WTC11 (cell line): ENCODE measurements around the gene GSG1L. TPM values are rescaled to one million over a fixed set of nuclear protein-coding genes. Genes with fewer than 3 reads are reported as not detected.
A peak's percentile ranks its signal among the peaks of the same experiment; 100 is the strongest.

Experiments used
- ATAC-seq: fragments of 200-7000 bp; cut with Tn5 transposase; 2 replicates; pipeline ENCODE4 v1.10.0; 2021; ENCODE audit warnings: mild to moderate bottlenecking, moderate library complexity
- CTCF ChIA-PET: fragments of 300-600 bp; sonication (Branson Sonifier 250); formaldehyde crosslinking; loops from one replicate; lab custom pipeline; 2021; ENCODE audit warnings: antibody characterized with exemption; lab: Charles Lee
- POLR2A ChIA-PET: fragments of 350-600 bp; sonication (Branson Sonifier 250); formaldehyde crosslinking; loops from one replicate; lab custom pipeline; 2021; ENCODE audit warnings: antibody characterized with exemption; lab: Charles Lee
- DNase-seq: peaks from one replicate; pipeline ENCODE4 v3.0.0; 2021; ENCODE audit warnings: low spot score
- H3K27ac Mint-ChIP-seq: 2 replicates; pipeline ENCODE4 v1.8.0; 2021; ENCODE audit warnings: mixed read lengths
- H3K27me3 Mint-ChIP-seq: 2 replicates; pipeline ENCODE4 v1.8.0; 2021; ENCODE audit warnings: low read depth, mild to moderate bottlenecking, moderate library complexity, mixed read lengths
- H3K36me3 Mint-ChIP-seq: 2 replicates; pipeline ENCODE4 v1.8.0; 2021; ENCODE audit warnings: mixed read lengths
- H3K4me1 Mint-ChIP-seq: 2 replicates; pipeline ENCODE4 v1.8.0; 2022; ENCODE audit warnings: mixed read lengths
- H3K4me3 Mint-ChIP-seq: 2 replicates; pipeline ENCODE4 v1.8.0; 2021; ENCODE audit warnings: mild to moderate bottlenecking, moderate library complexity, mixed read lengths
- H3K9me3 Mint-ChIP-seq: 2 replicates; pipeline ENCODE4 v1.8.0; 2021; ENCODE audit warnings: mixed read lengths
- ATF1 ChIP-seq: sonication (generic); formaldehyde crosslinking; IDR thresholded peaks from 2 replicates; pipeline ENCODE4 v1.8.1; 2023; ENCODE audit warnings: mild to moderate bottlenecking, moderate library complexity, missing genetic modification reagents
- CBFB ChIP-seq: sonication (generic); formaldehyde crosslinking; IDR thresholded peaks from 2 replicates; pipeline ENCODE4 v1.8.1; 2022; ENCODE audit warnings: mild to moderate bottlenecking, low read depth, missing genetic modification reagents
- ELF4 ChIP-seq: sonication (generic); formaldehyde crosslinking; IDR thresholded peaks from 2 replicates; pipeline ENCODE4 v1.8.1; 2022; ENCODE audit warnings: low read depth, mild to moderate bottlenecking, moderate library complexity, missing genetic modification reagents
- FOXP1 ChIP-seq: sonication (generic); formaldehyde crosslinking; IDR thresholded peaks from 2 replicates; pipeline ENCODE4 v1.8.0; 2022; ENCODE audit warnings: missing genetic modification reagents, mild to moderate bottlenecking, moderate library complexity, borderline replicate concordance
- GABPB1 ChIP-seq: sonication (generic); formaldehyde crosslinking; IDR thresholded peaks from 2 replicates; pipeline ENCODE4 v1.8.1; 2023; ENCODE audit warnings: mild to moderate bottlenecking, missing genetic modification reagents
- GRHL2 ChIP-seq: fragments of 250-450 bp; sonication (Bioruptor Pico); IDR thresholded peaks from 2 replicates; pipeline ENCODE4 v1.8.0; 2022; ENCODE audit warnings: mild to moderate bottlenecking, moderate library complexity; ENCODE audit not compliant: insufficient replicate concordance, severe bottlenecking
- JAZF1 ChIP-seq: fragments of 250-450 bp; sonication (Bioruptor Pico); IDR thresholded peaks from 2 replicates; pipeline ENCODE4 v1.9.0; 2021; ENCODE audit warnings: moderate library complexity, mild to moderate bottlenecking, inconsistent platforms
- OVOL2 ChIP-seq: fragments of 250-450 bp; sonication (Bioruptor Pico); IDR thresholded peaks from 2 replicates; pipeline ENCODE4 v1.9.0; 2021; ENCODE audit warnings: mild to moderate bottlenecking, borderline replicate concordance
- PRRX2 ChIP-seq: fragments of 250-450 bp; sonication (Bioruptor Pico); IDR thresholded peaks from 2 replicates; pipeline ENCODE4 v1.8.0; 2021; ENCODE audit warnings: mild to moderate bottlenecking
- SMAD3 ChIP-seq: sonication (generic); formaldehyde crosslinking; IDR thresholded peaks from 2 replicates; pipeline ENCODE4 v1.8.0; 2022; ENCODE audit warnings: missing genetic modification reagents, mild to moderate bottlenecking, borderline replicate concordance
- SMAD4 ChIP-seq: sonication (generic); formaldehyde crosslinking; IDR thresholded peaks from 2 replicates; pipeline ENCODE4 v1.8.0; 2022; ENCODE audit warnings: mild to moderate bottlenecking, missing genetic modification reagents
- ZNF317 ChIP-seq: sonication (generic); formaldehyde crosslinking; IDR thresholded peaks from 2 replicates; pipeline ENCODE4 v1.8.1; 2023; ENCODE audit warnings: low read depth, mild to moderate bottlenecking, moderate library complexity, missing genetic modification reagents, borderline replicate concordance
- ZNF423 ChIP-seq: fragments of 250-450 bp; sonication (Bioruptor Pico); IDR thresholded peaks from 2 replicates; pipeline ENCODE4 v2.1.2; 2022; ENCODE audit warnings: mild to moderate bottlenecking, moderate library complexity
- total RNA-seq: library from RNA; stranded (reverse); gene quantifications from 3 replicates; pipeline ENCODE4 v1.2.3, GENCODE V29; 2021
- TF ChIP-seq, protein P1 (sequence below): sonication (generic); formaldehyde crosslinking; IDR thresholded peaks from 2 replicates; pipeline ENCODE4 v1.8.0; 2023; ENCODE audit warnings: missing genetic modification reagents, mild to moderate bottlenecking, borderline replicate concordance
- TF ChIP-seq, protein P2 (sequence below): fragments of 250-450 bp; sonication (Bioruptor Pico); IDR thresholded peaks from 2 replicates; pipeline ENCODE4 v1.8.0; 2021; ENCODE audit warnings: mild to moderate bottlenecking
- TF ChIP-seq, protein P3 (sequence below): sonication (generic); formaldehyde crosslinking; IDR thresholded peaks from 2 replicates; pipeline ENCODE4 v1.8.0; 2022; ENCODE audit warnings: mild to moderate bottlenecking, missing genetic modification reagents
- TF ChIP-seq, protein P4 (sequence below): fragments of 250-450 bp; sonication (Bioruptor Pico); IDR thresholded peaks from 2 replicates; pipeline ENCODE4 v1.9.0; 2021; ENCODE audit warnings: moderate library complexity, mild to moderate bottlenecking, inconsistent platforms, borderline replicate concordance

Gene GSG1L
- total RNA-seq, 1 experiment from 2014 or later, result 0.28 TPM

DNA sequence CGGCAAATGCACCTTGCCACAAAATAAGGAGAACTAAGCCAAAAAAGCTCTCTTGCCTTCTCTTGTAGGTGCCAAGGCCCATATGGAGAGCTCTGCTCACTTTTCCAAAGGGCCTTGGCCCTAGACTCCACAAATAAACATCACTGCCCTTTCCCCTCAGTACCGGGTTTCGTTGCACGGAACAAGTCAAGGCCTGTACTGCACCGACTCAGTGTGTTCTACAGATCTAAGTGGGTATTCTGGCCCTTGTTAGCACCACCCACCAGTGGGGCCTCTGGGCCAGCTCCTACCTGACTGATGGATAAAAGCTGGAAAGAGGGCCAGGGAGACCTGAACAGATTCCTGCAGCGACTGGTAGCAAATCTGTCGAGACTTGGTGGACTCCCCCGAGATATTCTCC is 43.7 kb upstream of the GSG1L start:
- Mint-ChIP-seq H3K27me3 (no peaks in the 10 kb centered on the region), H3K4me3 (no peak overlapping the region), H3K9me3 (no peaks in the 10 kb centered on the region), H3K27ac (peak overlapping the region; percentile 73), H3K4me1 (no peaks in the 10 kb centered on the region), H3K36me3 (peaks cover 72% of the 10 kb centered on the region)
- DNase-seq, result no peak
- no peak for ATAC-seq
- no peak for TF ChIP-seq GRHL2 (CRISPR knock-in tag)
- TF ChIP-seq OVOL2 (CRISPR knock-in tag), result no peak
- TF ChIP-seq ATF1, result no peak
- TF ChIP-seq SMAD4 (CRISPR knock-in tag), result no peak
- TF ChIP-seq CBFB (CRISPR knock-in tag), result no peak
- TF ChIP-seq, protein P1, sequence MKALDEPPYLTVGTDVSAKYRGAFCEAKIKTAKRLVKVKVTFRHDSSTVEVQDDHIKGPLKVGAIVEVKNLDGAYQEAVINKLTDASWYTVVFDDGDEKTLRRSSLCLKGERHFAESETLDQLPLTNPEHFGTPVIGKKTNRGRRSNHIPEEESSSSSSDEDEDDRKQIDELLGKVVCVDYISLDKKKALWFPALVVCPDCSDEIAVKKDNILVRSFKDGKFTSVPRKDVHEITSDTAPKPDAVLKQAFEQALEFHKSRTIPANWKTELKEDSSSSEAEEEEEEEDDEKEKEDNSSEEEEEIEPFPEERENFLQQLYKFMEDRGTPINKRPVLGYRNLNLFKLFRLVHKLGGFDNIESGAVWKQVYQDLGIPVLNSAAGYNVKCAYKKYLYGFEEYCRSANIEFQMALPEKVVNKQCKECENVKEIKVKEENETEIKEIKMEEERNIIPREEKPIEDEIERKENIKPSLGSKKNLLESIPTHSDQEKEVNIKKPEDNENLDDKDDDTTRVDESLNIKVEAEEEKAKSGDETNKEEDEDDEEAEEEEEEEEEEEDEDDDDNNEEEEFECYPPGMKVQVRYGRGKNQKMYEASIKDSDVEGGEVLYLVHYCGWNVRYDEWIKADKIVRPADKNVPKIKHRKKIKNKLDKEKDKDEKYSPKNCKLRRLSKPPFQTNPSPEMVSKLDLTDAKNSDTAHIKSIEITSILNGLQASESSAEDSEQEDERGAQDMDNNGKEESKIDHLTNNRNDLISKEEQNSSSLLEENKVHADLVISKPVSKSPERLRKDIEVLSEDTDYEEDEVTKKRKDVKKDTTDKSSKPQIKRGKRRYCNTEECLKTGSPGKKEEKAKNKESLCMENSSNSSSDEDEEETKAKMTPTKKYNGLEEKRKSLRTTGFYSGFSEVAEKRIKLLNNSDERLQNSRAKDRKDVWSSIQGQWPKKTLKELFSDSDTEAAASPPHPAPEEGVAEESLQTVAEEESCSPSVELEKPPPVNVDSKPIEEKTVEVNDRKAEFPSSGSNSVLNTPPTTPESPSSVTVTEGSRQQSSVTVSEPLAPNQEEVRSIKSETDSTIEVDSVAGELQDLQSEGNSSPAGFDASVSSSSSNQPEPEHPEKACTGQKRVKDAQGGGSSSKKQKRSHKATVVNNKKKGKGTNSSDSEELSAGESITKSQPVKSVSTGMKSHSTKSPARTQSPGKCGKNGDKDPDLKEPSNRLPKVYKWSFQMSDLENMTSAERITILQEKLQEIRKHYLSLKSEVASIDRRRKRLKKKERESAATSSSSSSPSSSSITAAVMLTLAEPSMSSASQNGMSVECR (CRISPR knock-in tag), result no peak
- POLR2A ChIA-PET, result no interaction called here
- CTCF ChIA-PET, result no interaction called here

DNA sequence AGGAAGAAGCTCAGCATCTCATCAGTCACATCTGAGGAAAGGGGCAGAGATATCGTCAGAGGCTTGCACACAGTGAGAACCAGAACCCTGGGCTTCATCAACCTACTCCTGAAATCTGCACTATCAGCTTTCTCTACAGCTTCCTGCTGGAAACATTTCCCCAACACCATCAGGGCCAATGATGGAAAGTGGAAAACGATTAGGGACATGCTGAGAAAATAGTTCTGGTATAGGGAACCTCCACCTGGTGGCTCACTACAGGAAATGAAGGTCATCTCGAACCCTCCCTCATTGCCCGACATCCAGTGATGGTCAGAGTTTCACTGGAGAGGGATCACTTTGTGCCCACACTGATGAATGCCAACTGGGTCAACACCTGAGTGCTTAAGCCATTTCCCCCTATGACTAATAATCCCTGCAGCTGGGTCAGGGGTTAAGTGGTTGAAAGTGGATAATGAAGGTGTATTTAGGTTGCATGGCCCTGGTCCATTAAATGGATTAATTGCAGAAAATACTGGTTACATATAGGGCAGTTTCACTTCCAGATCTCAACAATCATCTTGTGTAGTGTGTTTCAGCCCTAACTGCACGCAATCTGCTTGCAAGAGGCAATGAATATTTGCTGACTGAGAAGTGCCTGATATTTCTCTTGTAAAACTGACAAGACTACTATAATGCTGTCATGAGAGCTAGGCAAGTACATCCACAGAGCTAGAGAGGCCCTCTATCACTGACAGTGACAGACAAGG is 43.1 kb upstream of the GSG1L start:
- CTCF ChIA-PET, result no interaction called here
- peaks cover 77% of the 10 kb centered on the region for H3K36me3 Mint-ChIP-seq
- ATAC-seq, result no peak

More for the DNA sequence above, 43.1 kb upstream of the GSG1L start:
- peak overlapping the region; percentile 73; the same call in 1 of the 2 replicates for H3K27ac Mint-ChIP-seq
- no peak for TF ChIP-seq SMAD3 (CRISPR knock-in tag)
- TF ChIP-seq, protein P2, sequence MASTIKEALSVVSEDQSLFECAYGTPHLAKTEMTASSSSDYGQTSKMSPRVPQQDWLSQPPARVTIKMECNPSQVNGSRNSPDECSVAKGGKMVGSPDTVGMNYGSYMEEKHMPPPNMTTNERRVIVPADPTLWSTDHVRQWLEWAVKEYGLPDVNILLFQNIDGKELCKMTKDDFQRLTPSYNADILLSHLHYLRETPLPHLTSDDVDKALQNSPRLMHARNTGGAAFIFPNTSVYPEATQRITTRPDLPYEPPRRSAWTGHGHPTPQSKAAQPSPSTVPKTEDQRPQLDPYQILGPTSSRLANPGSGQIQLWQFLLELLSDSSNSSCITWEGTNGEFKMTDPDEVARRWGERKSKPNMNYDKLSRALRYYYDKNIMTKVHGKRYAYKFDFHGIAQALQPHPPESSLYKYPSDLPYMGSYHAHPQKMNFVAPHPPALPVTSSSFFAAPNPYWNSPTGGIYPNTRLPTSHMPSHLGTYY (CRISPR knock-in tag), result no peak
- TF ChIP-seq PRRX2 (CRISPR knock-in tag), result no peak
- no peak for TF ChIP-seq ZNF423 (CRISPR knock-in tag)
- TF ChIP-seq, protein P3, sequence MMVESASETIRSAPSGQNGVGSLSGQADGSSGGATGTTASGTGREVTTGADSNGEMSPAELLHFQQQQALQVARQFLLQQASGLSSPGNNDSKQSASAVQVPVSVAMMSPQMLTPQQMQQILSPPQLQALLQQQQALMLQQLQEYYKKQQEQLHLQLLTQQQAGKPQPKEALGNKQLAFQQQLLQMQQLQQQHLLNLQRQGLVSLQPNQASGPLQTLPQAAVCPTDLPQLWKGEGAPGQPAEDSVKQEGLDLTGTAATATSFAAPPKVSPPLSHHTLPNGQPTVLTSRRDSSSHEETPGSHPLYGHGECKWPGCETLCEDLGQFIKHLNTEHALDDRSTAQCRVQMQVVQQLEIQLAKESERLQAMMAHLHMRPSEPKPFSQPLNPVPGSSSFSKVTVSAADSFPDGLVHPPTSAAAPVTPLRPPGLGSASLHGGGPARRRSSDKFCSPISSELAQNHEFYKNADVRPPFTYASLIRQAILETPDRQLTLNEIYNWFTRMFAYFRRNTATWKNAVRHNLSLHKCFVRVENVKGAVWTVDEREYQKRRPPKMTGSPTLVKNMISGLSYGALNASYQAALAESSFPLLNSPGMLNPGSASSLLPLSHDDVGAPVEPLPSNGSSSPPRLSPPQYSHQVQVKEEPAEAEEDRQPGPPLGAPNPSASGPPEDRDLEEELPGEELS (CRISPR knock-in tag), result no peak
- TF ChIP-seq FOXP1 (CRISPR knock-in tag), result no peak
- no peak for TF ChIP-seq JAZF1 (CRISPR knock-in tag)
- no peak for TF ChIP-seq GABPB1 (CRISPR knock-in tag)
- TF ChIP-seq ZNF317 (CRISPR knock-in tag), result no peak
- TF ChIP-seq, protein P4, sequence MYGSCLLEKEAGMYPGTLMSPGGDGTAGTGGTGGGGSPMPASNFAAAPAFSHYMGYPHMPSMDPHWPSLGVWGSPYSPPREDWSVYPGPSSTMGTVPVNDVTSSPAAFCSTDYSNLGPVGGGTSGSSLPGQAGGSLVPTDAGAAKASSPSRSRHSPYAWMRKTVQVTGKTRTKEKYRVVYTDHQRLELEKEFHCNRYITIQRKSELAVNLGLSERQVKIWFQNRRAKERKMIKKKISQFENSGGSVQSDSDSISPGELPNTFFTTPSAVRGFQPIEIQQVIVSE (CRISPR knock-in tag), result no peak
- TF ChIP-seq ELF4 (CRISPR knock-in tag), result no peak
- no peaks in the 10 kb centered on the region for H3K9me3 Mint-ChIP-seq
- no peaks in the 10 kb centered on the region for H3K27me3 Mint-ChIP-seq
- H3K4me3 Mint-ChIP-seq, result no peak overlapping the region
- POLR2A ChIA-PET, result no interaction called here
- H3K4me1 Mint-ChIP-seq, result no peaks in the 10 kb centered on the region
- DNase-seq, result no peak
